SHP77 (cell line): ENCODE measurements around the gene CXCL14.

Experiments used
- DNase-seq, 2 experiments: peaks; one replicate each; lab custom pipeline; 2025; lab: John Stamatoyannopoulos, UW

Gene CXCL14

GRCh38 chr5:135578685-135579341, at the start of gene CXCL14:
TSS of gene CXCL14 (minus strand) at chr5:135578991. CDS start at chr5:135578778, 213 bp downstream.
- no peak for DNase-seq

GRCh38 chr5:135626636-135627035, 47.8 kb upstream of the CXCL14 start:
- DNase-seq: no peak

- no peak for DNase-seq
These were observed 47.2 kb upstream of the CXCL14 start for GRCh38 chr5:135625961-135626360.

- no peak for DNase-seq
These were observed 46.7 kb upstream of the CXCL14 start for GRCh38 chr5:135625486-135625885.

GRCh38 chr5:135625061-135625460, 46.3 kb upstream of the CXCL14 start:
- DNase-seq: no peak

- DNase-seq: no peak
These were observed 44.5 kb upstream of the CXCL14 start for GRCh38 chr5:135623186-135623715.

- no peak for DNase-seq
These were observed 36.9 kb upstream of the CXCL14 start for GRCh38 chr5:135615581-135616260.

- DNase-seq: no peak
These were observed 36.4 kb upstream of the CXCL14 start for GRCh38 chr5:135615171-135615570.

- DNase-seq: no peak
These were observed 31.2 kb upstream of the CXCL14 start for GRCh38 chr5:135609981-135610380.

GRCh38 chr5:135608761-135609443, 30.1 kb upstream of the CXCL14 start:
- DNase-seq: no peak

GRCh38 chr5:135608361-135608760, 29.6 kb upstream of the CXCL14 start:
- no peak for DNase-seq

GRCh38 chr5:135606431-135606830, 27.6 kb upstream of the CXCL14 start:
- DNase-seq: no peak

- DNase-seq: no peak
These were observed 26.4 kb upstream of the CXCL14 start for GRCh38 chr5:135605221-135605620.

- DNase-seq: no peak
These were observed 25.3 kb upstream of the CXCL14 start for GRCh38 chr5:135604056-135604455.

- no peak for DNase-seq
These were observed 24.3 kb upstream of the CXCL14 start for GRCh38 chr5:135602882-135603721.

- no peak for DNase-seq
These were observed 22.7 kb upstream of the CXCL14 start for GRCh38 chr5:135601466-135601865.

GRCh38 chr5:135600971-135601381, 22.2 kb upstream of the CXCL14 start:
- DNase-seq: no peak

GRCh38 chr5:135600152-135600570, 21.4 kb upstream of the CXCL14 start:
- no peak for DNase-seq

- no peak for DNase-seq
These were observed 20.8 kb upstream of the CXCL14 start for GRCh38 chr5:135599421-135600151.

GRCh38 chr5:135598691-135599395, 20.1 kb upstream of the CXCL14 start:
- no peak for DNase-seq

GRCh38 chr5:135596788-135597187, 18.0 kb upstream of the CXCL14 start:
- no peak for DNase-seq
